Measurements from ENCODE around the gene SPDYE4.

SPDYE4 gene

DNA sequence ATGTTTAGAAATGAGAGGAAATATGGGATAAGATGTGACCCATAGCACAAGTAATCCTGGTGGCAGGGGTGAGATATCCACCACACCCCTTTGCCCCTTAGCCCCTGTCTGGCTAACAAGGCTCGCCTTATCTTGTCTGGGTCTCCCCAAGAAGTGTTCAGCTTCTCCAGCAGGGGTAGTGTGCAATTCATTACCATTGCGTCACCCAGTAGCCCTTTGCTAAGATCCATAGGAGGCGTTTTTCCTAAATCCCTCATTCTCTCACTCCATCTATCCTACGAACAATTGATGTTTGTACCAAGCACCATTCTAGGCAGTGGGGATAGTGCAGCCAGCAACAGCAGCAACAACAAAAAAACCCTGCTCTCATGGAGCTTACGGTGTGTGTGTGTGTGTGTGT is 44.5 kb downstream of the SPDYE4 start:
- FAIRE-seq = no peak

DNA sequence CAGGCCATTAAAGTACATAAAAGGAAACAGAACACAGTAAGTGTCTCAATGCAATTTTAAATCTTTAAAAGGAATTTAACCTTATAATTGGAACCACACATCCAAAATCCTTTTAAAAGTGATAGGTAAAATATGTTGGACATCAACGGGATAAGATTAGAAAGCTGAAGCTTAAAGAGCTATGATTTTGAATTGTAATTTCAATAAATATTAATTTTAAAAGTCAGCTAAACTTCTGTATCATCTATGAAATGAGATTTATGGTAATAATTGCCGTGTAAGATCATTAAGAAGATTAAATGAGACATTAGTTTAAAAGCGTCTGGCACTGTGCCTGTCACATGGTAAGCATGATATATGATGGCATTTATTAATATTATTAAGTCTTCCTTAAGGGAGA is 45.0 kb downstream of the SPDYE4 start:
- FAIRE-seq (no peak), DNase-seq (ENCODE audit: insufficient read length, low spot score) (no peak)

More for the DNA sequence above, 44.5 kb downstream of the SPDYE4 start:
- no peak for DNase-seq (ENCODE audit: insufficient read length, low spot score)

DNA sequence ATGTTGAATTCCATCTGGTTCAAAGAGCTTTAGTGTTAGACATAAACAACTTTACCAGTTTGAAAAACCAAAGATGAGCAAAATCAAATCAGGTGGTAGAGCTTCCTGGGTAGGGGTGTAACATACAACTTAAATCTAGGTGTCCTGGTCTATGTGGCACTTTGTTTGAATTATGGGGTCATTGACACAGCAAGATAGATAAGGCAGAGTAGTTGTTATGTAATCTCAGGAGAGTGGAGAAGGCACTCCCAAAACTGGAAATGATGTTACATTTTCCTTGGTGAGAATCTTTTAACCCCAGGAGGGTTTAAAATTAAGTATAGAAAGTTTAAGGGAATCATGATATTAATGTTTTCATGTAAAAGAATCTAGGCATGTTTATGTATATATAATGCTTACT is 45.6 kb downstream of the SPDYE4 start:
- FAIRE-seq = no peak
- DNase-seq (ENCODE audit: insufficient read length, low spot score) = no peak

DNA sequence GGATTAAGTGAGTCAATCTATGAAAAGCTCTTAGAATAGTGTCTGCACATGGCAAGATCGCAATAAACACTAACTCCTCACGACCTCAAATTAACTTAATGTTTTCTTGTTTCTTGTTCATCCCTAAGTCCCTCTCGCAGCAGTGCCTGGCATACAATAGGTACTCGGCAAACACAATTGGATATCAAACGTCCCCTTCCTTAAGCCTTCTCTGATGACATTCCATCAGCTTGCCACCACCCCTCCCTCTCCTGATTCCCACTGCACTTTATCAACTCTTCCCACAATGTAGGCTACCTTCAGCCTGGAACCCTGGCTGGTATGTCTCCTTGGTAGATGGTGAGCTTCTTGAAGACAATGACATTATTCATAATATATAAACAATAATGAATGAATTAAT is 47.1 kb downstream of the SPDYE4 start:
- no peak for FAIRE-seq
- no peak for DNase-seq (ENCODE audit: insufficient read length, low spot score)

DNA sequence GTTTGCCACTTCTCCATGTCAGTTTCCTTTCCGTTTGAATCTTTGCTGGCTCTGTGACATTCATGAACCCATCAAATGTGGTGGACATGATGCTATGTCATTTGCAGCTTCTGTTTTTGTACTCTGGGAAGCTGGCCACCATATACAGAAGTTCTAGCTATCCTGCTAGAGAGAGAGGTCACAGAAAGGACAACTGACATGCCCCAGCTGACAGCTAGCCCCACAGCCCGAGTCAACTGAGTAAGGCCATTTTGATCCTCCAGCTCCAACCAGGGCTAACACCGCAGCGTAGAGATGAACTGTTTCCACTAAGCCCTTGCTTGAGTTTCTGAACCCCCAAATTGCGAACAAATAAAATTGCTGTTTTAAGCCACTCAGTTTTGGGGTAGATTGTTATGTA is 47.5 kb downstream of the SPDYE4 start:
- DNase-seq (ENCODE audit: insufficient read length, low spot score) (no peak), FAIRE-seq (no peak)

DNA sequence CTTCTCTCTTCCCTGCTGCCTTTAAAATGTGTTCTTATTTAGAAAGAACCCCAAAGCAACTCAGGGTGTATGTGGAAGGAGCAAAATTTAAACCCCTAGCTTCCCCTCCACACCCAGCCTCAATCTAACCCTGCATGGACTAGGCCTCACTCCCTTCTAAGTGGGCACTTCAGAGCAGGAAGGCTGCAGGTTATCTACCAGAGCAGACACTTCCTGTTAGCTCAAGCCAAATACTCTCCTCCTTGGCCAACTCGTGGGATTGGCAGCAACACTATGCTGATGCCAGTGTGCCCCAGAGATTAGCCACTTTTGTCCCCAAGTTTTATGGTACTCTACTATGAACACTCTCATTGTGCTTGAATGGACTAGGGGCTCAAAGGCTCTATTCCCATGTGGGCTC is 49.3 kb downstream of the SPDYE4 start:
- DNase-seq (ENCODE audit: insufficient read length, low spot score) (no peak), FAIRE-seq (no peak)

DNA sequence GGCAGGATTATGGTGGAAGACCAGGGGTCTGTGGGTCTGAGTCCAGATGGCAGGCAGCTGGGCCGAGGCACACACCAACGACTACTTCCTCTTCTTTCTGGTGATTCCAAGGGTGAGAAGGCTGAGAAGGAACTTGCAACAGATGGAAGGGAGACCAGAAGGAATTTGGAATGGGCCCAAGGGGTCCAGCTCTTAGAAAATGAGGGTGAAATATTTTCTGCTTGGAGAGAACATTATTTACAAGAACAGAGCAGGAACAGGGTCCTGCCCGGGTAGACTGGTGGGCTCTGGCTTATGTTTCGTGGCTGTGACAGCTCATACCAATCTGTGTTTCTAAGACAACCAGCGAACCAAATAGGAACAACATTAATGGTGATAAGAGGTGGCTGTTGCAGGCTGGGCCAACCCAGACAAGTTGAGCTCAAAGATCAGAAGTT is 50.3 kb downstream of the SPDYE4 start:
- FAIRE-seq = no peak
- DNase-seq (ENCODE audit: insufficient read length, low spot score) = no peak

DNA sequence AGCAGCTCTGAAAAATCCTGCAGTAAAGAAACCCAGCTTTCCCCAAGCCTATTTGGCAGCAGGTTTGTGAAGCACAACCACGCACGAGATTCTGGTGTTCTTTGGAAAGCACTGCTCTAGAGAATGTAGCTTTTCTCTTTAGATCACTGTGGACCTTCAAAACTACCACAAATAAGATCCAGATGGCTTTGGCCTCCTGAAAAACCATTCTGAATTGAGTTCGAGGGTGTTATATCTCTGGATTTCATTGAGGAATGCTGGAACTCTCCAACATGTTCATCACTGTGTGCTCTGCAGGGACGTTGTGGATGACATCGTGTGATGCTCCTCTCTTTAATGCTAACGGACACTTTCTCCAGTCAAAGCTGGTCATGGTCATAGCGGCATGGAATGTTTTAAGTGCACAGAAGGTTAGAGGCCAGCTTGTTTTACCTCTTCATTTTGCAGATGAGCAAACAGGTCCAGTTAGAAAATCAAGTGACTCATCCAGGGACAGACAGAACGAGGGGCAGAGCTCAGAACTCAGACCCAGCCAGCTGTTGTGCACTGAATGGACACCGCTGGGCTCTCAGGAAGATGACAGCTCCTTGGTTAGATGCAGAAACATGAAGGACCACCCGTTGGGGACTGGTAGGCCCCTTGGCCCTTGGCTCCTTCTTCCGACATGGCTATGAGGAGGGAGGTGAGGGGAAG is 50.9 kb downstream of the SPDYE4 start:
- no peak for DNase-seq (ENCODE audit: insufficient read length, low spot score)

DNA sequence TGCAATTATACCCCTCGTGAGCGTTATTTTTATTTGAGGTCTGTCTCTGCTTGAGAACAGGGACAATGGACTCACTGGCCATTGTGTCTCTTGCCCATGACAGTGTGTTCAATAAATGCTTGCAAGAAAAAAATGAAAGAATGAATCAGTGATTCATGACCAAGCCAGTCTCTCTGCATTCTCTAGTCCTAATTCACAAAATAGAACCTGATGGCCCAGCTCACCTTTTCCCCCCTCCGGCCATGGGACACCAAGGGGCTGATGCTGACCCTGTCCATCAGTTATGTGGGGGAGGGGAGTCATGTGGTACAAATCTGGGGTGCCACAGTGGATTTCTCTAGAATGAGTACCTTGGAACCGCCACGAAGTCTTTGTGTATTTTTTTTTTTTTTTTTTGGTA is 51.9 kb downstream of the SPDYE4 start:
- DNase-seq (ENCODE audit: insufficient read length, low spot score) = no peak
- no peak for FAIRE-seq

More for the DNA sequence above, 50.9 kb downstream of the SPDYE4 start:
- no peak for FAIRE-seq

DNA sequence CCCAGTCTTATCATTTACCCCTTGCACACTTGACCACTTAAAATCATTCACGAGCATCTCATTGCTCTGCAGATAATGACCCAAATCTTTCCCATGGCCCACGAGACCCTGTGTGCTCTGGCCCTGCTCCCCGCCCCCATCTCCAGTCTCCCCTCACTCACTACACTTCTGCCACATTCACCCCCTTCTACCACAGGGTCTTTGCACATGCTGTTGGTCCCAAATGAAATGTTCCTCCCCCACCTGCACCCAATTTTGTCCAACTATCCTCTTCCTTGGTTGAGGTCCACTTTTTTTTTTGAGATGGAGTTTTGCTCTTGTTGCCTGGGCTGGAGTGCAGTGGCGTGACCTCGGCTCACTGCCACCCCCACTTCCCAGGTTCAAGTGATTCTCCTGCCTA is 52.9 kb downstream of the SPDYE4 start:
- no peak for DNase-seq (ENCODE audit: insufficient read length, low spot score)

DNA sequence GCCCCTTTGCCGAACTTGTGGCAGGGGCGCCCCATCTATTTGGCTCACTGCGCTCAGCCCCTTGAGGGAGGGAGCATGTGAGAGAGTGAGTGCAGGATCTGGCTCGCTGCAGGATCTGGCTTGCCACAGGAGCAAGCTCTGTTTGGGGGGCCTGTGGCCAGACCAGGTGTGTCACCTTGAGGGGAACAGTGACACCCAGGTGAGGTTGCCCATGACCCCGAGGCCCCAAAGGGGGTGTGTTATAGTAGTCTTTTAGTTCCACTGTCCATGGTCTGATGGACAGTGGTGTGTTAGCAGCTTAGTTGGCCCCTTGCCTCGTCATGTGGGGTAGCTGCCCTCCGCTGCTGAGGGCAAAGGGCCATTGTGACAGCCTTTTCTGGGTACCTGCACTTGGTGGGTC is 55.3 kb downstream of the SPDYE4 start:
- no peak for FAIRE-seq
- no peak for DNase-seq (ENCODE audit: insufficient read length, low spot score)

More for the DNA sequence above, 52.9 kb downstream of the SPDYE4 start:
- FAIRE-seq = no peak

DNA sequence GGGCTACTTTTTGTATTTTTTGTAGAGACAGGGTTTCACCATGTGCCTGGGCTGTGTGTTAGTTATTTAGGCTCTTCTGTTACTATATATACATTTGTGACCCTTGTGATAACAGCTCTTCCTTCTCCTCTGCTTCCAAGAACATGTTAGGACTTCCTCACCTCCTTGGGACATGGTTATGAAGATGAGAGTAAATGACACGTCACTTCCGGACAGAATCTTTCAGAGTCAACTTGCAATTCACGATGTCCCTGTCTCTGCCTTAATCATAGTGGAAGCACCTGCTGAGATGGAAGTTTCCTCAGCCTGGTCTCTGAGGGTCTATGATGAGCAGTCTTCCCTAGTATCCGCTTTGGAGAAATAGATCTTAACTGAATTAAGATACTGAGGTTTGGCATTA is 56.6 kb downstream of the SPDYE4 start:
- no peak for DNase-seq (ENCODE audit: insufficient read length, low spot score)
- no peak for FAIRE-seq

DNA sequence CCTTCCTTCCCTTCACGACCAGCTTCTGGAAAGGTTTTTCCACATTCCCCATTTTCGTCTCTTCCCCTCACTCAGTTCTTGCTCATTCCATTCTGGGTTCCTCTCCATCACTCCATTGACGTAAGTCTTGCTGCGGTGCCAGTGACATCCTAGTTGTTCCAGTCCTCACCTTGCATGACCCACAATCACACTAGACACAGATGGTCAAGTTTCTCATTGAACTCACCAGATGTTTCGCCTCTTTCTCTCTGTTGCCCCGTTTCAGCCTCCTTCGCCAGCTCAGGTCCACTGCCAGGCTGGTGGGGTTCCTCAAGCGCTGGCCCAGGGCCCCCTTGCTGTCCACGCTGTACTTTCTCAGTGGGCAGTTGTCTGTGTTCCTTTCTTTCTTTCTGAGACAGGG is 57.1 kb downstream of the SPDYE4 start:
- DNase-seq (ENCODE audit: insufficient read length, low spot score) (no peak), FAIRE-seq (peak; percentile 9)
